HepG2 (cell line): ENCODE results near the gene CAPN15. TPM values are rescaled to one million over a fixed set of nuclear protein-coding genes. Genes with fewer than 3 reads are reported as not detected.

Experiments used
- ERF ChIP-seq: IDR thresholded peaks from 2 replicates; pipeline ENCODE4 v1.6.1; 2018; ENCODE audit warnings: missing biosample characterization, missing genetic modification reagents
- GLMP ChIP-seq: sonication (generic); formaldehyde crosslinking; IDR thresholded peaks from 2 replicates; pipeline ENCODE4 v1.9.0; 2021; ENCODE audit warnings: missing genetic modification reagents, mild to moderate bottlenecking, borderline replicate concordance
- GRHL1 ChIP-seq: sonication (generic); formaldehyde crosslinking; conservative IDR thresholded peaks from 2 replicates; pipeline ENCODE4 v1.8.0; 2022; ENCODE audit warnings: missing genetic modification reagents
- MYC ChIP-seq: sonication (generic); formaldehyde crosslinking; IDR thresholded peaks from 2 replicates; pipeline ENCODE4 v1.9.0; 2021; ENCODE audit warnings: missing genetic modification reagents, borderline replicate concordance
- NONO ChIP-seq, 2 experiments: fragments of 450-650 bp in 1 of 2; sonication (generic) in 1 of 2; formaldehyde crosslinking in 1 of 2; IDR thresholded peaks in 1 of 2; conservative IDR thresholded peaks in 1 of 2; 2 replicates each; pipeline versions ENCODE4 v1.6.1 to v1.8.0; 2017 to 2022; ENCODE audit warnings: mild to moderate bottlenecking in 1 of 2, missing genetic modification reagents in 1 of 2, moderate library complexity in 1 of 2
- NRL ChIP-seq: sonication (generic); formaldehyde crosslinking; IDR thresholded peaks from 2 replicates; pipeline ENCODE4 v1.5.0; 2020; ENCODE audit warnings: missing genetic modification reagents, mild to moderate bottlenecking, moderate library complexity, borderline replicate concordance
- RFXAP ChIP-seq: sonication (generic); formaldehyde crosslinking; IDR thresholded peaks from 2 replicates; pipeline ENCODE4 v1.4.0; 2020; ENCODE audit warnings: missing genetic modification reagents, borderline replicate concordance
- SSRP1 ChIP-seq: IDR thresholded peaks from 2 replicates; pipeline ENCODE4 v1.6.1; 2016; ENCODE audit warnings: control low read depth
- ZFX ChIP-seq: sonication (generic); formaldehyde crosslinking; IDR thresholded peaks from 2 replicates; pipeline ENCODE4 v1.4.0; 2020; ENCODE audit warnings: mild to moderate bottlenecking, low read depth, missing genetic modification reagents, moderate library complexity
- ZFY ChIP-seq: sonication (generic); formaldehyde crosslinking; IDR thresholded peaks from 2 replicates; pipeline ENCODE4 v1.4.0; 2020; ENCODE audit warnings: missing genetic modification reagents
- ZNF263 ChIP-seq: sonication (generic); formaldehyde crosslinking; IDR thresholded peaks from 2 replicates; pipeline ENCODE4 v1.4.0; 2020; ENCODE audit warnings: missing genetic modification reagents
- ZNF296 ChIP-seq: sonication (generic); formaldehyde crosslinking; conservative IDR thresholded peaks from 2 replicates; pipeline ENCODE4 v1.5.0; 2020; ENCODE audit warnings: mild to moderate bottlenecking, missing genetic modification reagents
- polyA plus RNA-seq, 8 experiments: library from polyadenylated mRNA; depleted of rRNA in 3 of 8; stranded (reverse) in 7 of 8; unstranded in 1 of 8; fragments of >200 nt; fragmentation: Illumina TruSeq in 4 of 8; extraction: Trizol in 4 of 8; gene quantifications; 2 replicates each; pipeline versions ENCODE4 v1.2.1 to v1.2.3, GENCODE V29; 2011 to 2016; ENCODE audit warnings: low read depth in 4 of 8, missing spikeins in 1 of 8, mixed read lengths in 1 of 8; ENCODE audit not compliant: insufficient read depth in 1 of 8
- total RNA-seq, 5 experiments: library from RNA; depleted of rRNA; stranded (reverse); fragments of >200 nt; fragmentation: Illumina TruSeq; extraction: Trizol; gene quantifications; 2 replicates each; pipeline ENCODE4 v1.2.3, GENCODE V29; 2016; ENCODE audit warnings: low read depth in 1 of 5
- TF ChIP-seq, protein P1 (sequence below): sonication (generic); formaldehyde crosslinking; IDR thresholded peaks from 2 replicates; pipeline ENCODE4 v1.4.0; 2020; ENCODE audit warnings: missing genetic modification reagents

The CAPN15 gene
- total and polyA plus RNA-seq, 2 of the 13 experiments (the other 11 are each of a cell fraction or from before 2014, with no cell fraction given), result 14.9 to 24.5 TPM

- 0 out of 2 replicates have a peak, but pooled peaks have one; percentile 18 for TF ChIP-seq MYC
- TF ChIP-seq NONO (IDR thresholded peaks at IDR 0.05), result no peak
- no peak for TF ChIP-seq NONO (CRISPR knock-in tag; conservative IDR thresholded peaks at IDR 0.05)
- no peak for TF ChIP-seq GLMP (CRISPR knock-in tag)
- peak; percentile 18; the same call in 1 of the 2 replicates for TF ChIP-seq ZFY (CRISPR knock-in tag)
- 0 out of 2 replicates have a peak, but pooled peaks have one; percentile 18 for TF ChIP-seq RFXAP (CRISPR knock-in tag)
- peak; percentile 39; the same call in 1 of the 2 replicates for TF ChIP-seq NRL (CRISPR knock-in tag)
- TF ChIP-seq ERF (CRISPR knock-in tag), result no peak
- TF ChIP-seq ZNF263 (CRISPR knock-in tag), result peak; percentile 30; the same call in 1 of the 2 replicates
- TF ChIP-seq ZNF296 (CRISPR knock-in tag), result no peak
- TF ChIP-seq GRHL1 (CRISPR knock-in tag), result no peak
- TF ChIP-seq ZFX (CRISPR knock-in tag), result peak; percentile 50
- TF ChIP-seq, protein P1, sequence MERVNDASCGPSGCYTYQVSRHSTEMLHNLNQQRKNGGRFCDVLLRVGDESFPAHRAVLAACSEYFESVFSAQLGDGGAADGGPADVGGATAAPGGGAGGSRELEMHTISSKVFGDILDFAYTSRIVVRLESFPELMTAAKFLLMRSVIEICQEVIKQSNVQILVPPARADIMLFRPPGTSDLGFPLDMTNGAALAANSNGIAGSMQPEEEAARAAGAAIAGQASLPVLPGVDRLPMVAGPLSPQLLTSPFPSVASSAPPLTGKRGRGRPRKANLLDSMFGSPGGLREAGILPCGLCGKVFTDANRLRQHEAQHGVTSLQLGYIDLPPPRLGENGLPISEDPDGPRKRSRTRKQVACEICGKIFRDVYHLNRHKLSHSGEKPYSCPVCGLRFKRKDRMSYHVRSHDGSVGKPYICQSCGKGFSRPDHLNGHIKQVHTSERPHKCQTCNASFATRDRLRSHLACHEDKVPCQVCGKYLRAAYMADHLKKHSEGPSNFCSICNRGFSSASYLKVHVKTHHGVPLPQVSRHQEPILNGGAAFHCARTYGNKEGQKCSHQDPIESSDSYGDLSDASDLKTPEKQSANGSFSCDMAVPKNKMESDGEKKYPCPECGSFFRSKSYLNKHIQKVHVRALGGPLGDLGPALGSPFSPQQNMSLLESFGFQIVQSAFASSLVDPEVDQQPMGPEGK (CRISPR knock-in tag), result peak; percentile 13; the same call in 1 of the 2 replicates
- TF ChIP-seq SSRP1 (CRISPR knock-in tag), result no peak
These were observed 38.2 kb downstream of the CAPN15 start (continued) for GRCh38 chr16:565419-566330.
